ENCODE results near the gene DECR2. TPM values are rescaled to one million over a fixed set of nuclear protein-coding genes. Genes with fewer than 3 reads are reported as not detected.
"Not testable (repeated sequence)": the region's sequence is repeated elsewhere in the genome, so short reads cannot be mapped to it uniquely, and the experiment has no call there.

DECR2 gene
- total RNA-seq, 6 donors from 2014 or later = 8.6 to 22.4 (median 14.6) TPM

DNA sequence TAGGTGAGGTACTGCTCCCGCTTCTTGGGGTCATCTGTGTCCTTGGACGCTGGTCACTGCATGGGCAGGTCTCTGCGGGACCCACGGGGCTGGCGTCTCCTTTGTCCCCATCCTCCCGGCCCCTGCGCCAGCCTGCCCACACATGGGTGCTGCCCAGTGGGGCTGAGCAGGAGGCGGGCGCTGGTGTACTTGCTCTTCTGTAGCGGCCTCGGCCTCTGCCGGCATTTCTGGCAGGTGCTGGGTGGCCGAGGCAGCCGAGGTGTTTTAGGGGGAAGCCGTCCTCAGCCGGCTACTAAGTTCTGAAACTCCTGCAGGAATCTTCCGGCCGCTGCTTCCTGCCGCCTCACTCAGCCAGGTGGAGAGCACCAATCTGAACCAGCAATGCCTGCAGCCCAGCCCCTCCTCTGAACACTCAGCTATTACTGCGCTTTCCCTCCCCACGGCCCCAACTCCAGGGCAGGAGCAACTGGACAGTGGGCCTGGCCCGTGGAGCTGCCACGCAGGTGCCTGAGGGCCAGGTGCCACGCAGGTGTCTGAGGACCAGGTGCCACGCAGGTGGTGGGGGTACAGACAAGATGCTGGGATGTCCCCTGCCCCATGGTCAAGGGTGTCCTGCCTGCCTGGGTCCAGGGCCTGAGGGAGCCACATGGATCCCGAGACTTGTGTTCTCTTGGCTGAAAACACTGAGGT lies 10.0 kb downstream of the DECR2 start:
- Histone ChIP-seq H3K4me1 (no peaks in the 10 kb centered on the region), H3K36me3 (peaks cover 0 to 26% (median 12%) of the 10 kb centered on the region in 4 donors), H3K9me3 (no peaks in the 10 kb centered on the region), H3K27ac (no peak overlapping the region), H3K27me3 (no peaks in the 10 kb centered on the region), H3K4me3 (no peak overlapping the region)
- 93 to 97% methylated on average over 10 to 26 of the region's 26 CpGs for WGBS, 2 donors
- no peak for ATAC-seq (ENCODE audit: low FRiP score in 2 of 2)
- TF ChIP-seq, protein P1, sequence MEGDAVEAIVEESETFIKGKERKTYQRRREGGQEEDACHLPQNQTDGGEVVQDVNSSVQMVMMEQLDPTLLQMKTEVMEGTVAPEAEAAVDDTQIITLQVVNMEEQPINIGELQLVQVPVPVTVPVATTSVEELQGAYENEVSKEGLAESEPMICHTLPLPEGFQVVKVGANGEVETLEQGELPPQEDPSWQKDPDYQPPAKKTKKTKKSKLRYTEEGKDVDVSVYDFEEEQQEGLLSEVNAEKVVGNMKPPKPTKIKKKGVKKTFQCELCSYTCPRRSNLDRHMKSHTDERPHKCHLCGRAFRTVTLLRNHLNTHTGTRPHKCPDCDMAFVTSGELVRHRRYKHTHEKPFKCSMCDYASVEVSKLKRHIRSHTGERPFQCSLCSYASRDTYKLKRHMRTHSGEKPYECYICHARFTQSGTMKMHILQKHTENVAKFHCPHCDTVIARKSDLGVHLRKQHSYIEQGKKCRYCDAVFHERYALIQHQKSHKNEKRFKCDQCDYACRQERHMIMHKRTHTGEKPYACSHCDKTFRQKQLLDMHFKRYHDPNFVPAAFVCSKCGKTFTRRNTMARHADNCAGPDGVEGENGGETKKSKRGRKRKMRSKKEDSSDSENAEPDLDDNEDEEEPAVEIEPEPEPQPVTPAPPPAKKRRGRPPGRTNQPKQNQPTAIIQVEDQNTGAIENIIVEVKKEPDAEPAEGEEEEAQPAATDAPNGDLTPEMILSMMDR (IDR thresholded peaks at IDR 0.05) = no peak
- TF ChIP-seq POLR2AphosphoS5 (IDR thresholded peaks at IDR 0.05) (no peak), EP300 (IDR thresholded peaks at IDR 0.05) (no peak), POLR2A (IDR thresholded peaks at IDR 0.05) (no peak)
- no peak for DNase-seq

DNA sequence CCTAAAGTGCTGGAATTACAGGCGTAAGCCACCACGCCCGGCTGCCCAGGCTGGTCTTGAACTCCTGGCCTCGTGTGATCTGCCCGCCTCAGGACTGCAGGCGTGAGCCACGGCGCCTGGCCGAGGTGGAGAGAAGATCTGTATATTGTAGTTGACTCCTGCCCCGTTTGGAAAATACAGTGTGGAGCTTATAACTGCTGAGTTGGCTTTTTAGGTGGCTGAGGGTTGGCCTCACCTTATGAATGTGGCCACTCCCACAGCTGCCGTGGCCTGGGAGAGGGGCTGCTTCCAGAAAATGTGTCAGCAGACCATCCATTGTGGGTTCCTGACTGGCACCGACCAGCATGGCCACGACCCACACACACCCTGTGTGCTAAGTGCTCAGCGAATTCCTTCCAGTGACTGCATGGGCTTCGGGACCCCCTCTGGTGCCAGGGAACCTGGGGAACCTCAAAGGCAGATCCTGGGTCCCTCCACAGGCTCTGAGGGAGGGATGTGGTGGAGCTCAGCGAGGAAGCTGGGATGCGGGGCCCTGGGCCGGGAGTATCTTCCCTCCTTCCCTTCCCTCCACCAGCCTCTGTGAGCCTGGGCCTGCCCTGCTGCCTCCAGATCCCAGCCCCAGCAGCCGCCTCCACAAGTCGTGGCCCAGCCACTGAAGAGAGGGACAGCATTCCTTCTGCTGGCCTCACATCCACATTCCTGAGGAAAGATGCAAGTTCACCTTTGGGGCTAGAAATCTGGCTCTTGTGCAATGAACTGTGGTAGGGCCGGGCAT lies 12.9 kb downstream of the DECR2 start:
- Histone ChIP-seq H3K27me3 (no peaks in the 10 kb centered on the region), H3K4me3 (no peak overlapping the region), H3K27ac (no peak overlapping the region), H3K9me3 (no peaks in the 10 kb centered on the region), H3K4me1 (no peaks in the 10 kb centered on the region), H3K36me3 (peaks cover 0 to 23% (median 12%) of the 10 kb centered on the region in 4 donors)
- DNase-seq (no peak), ATAC-seq (ENCODE audit: low FRiP score in 2 of 2) (no peak)
- TF ChIP-seq POLR2AphosphoS5 (IDR thresholded peaks at IDR 0.05) (no peak), EP300 (IDR thresholded peaks at IDR 0.05) (no peak), POLR2A (IDR thresholded peaks at IDR 0.05) (no peak)
- TF ChIP-seq, protein P1 (IDR thresholded peaks at IDR 0.05) = no peak
- WGBS, 2 donors = 90 to 93% methylated on average over 10 to 21 of the region's 21 CpGs

DNA sequence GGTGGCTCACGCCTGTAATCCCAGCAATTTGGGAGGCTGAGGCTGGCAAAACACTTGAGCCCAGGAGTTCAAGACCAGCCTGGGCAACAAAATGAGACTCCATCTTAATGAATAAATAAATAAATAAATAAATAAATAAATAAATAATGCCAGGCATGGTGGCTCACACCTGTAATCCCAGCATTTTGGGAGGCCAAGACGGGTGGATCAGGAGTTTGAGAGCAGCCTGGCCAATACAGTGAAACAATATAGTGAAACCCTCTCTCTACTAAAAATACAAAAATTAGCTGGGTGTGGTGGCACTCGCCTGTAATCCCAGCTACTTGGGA lies 13.4 kb downstream of the DECR2 start:
- not testable (repeated sequence) for ATAC-seq (ENCODE audit: low FRiP score in 2 of 2); H3K4me3 ChIP-seq; H3K4me1 ChIP-seq; DNase-seq; H3K27me3 ChIP-seq; H3K27ac ChIP-seq; H3K9me3 ChIP-seq
- peaks cover 0 to 19% (median 9%) of the 10 kb centered on the region in 4 donors for H3K36me3 ChIP-seq
- WGBS, 2 donors = 93 to 97% methylated on average over 3 of the region's 3 CpGs

DNA sequence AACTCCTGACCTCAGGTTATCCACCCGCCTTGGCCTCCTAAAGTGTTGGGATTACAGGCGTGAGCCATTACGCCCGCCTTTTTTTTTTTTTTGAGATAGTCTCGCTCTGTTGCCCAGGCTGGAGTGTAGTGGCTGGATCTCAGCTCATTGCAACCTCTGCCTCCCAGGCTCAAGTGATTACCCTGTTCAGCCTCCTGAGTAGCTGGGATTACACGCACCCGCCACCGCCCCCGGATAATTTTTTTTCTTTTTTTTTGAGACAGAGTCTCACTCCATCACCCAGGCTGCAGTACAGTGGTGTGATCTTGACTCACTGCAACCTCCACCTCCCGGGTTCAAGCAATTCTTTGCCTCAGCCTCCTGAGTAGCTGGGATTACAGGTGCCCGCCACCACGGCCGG lies 20.5 kb downstream of the DECR2 start:
- not testable (repeated sequence) for H3K27me3 ChIP-seq; DNase-seq; H3K4me3 ChIP-seq; H3K36me3 ChIP-seq; ATAC-seq (ENCODE audit: low FRiP score in 2 of 2); H3K9me3 ChIP-seq; H3K27ac ChIP-seq
- WGBS, 2 donors = 94 to 95% methylated on average over 13 of the region's 13 CpGs
- H3K4me1 ChIP-seq = peaks cover 13 to 25% (median 23%) of the 10 kb centered on the region in 4 donors

DNA sequence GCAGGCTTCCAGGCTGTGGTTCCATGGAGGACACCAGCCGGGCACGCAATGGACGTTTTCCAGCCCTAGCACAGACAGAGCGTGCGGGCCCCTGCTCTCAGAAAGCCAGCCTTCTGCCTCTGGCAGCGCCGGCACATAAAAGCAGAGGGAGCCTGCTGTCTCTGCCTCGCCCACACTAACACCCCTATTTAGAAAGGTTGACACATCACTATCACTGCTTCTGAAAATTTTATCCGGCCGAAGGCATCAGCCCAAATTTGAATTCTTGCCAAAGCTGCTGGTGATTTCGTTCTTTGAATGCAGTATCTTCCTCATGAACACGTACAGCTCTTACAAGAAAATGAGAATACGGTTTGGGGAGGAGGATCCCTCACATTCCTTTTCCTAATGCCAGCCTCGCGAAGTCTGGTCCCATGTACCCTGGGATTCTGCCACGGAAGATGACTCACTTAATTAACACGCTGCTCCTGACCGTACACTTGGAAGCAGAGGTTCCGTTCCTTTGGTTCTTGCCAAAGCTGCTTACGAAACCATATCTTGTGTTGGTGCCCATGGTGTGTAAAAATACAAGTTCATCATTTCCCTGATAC lies 22.4 kb downstream of the DECR2 start:
- DNase-seq (peak in 1 of 2 donors; percentile 56), ATAC-seq (ENCODE audit: low FRiP score in 2 of 2) (peak; percentile 77 to 80)
- H3K4me3 ChIP-seq = peak overlapping the region in 3 of 4 donors; percentile 47 to 93 (median 78)
- peaks cover 18 to 35% (median 31%) of the 10 kb centered on the region in 4 donors for H3K4me1 ChIP-seq
- TF ChIP-seq POLR2AphosphoS5 (IDR thresholded peaks at IDR 0.05) = peak; percentile 40 to 81
- TF ChIP-seq, protein P1 (IDR thresholded peaks at IDR 0.05) = no peak
- WGBS, 2 donors = 49 to 50% methylated on average over 8 to 20 of the region's 20 CpGs
- H3K27me3 ChIP-seq = no peaks in the 10 kb centered on the region
- peak overlapping the region; percentile 84 to 93 (median 92) for H3K27ac ChIP-seq
- no peaks in the 10 kb centered on the region for H3K36me3 ChIP-seq
- H3K9me3 ChIP-seq = no peaks in the 10 kb centered on the region
